Loucy (cell line): ENCODE measurements around the gene FHDC1.

Source experiments
- H2AFZ ChIP-seq: fragments of 200-600 bp; sonication (generic); 2 replicates; pipeline ENCODE4 v1.6.0; 2016; ENCODE audit warnings: antibody characterized with exemption, mild to moderate bottlenecking, low read length, moderate library complexity
- H3F3A ChIP-seq: fragments of 200-600 bp; 2 replicates; pipeline ENCODE4 v1.6.0; 2016; ENCODE audit warnings: antibody characterized with exemption, low read depth, mild to moderate bottlenecking
- H3K27me3 ChIP-seq: fragments of 200-600 bp; sonication (generic); 2 replicates; pipeline ENCODE4 v1.6.1; 2014; ENCODE audit warnings: low read length, mild to moderate bottlenecking; ENCODE audit not compliant: insufficient read depth, poor library complexity, severe bottlenecking
- H3K36me3 ChIP-seq: fragments of 200-600 bp; sonication (generic); 2 replicates; pipeline ENCODE4 v1.6.1; 2016; ENCODE audit warnings: low read length; ENCODE audit not compliant: insufficient read depth
- H3K4me1 ChIP-seq: fragments of 200-600 bp; sonication (generic); 2 replicates; pipeline ENCODE4 v1.5.1; 2014; ENCODE audit warnings: low read length, mild to moderate bottlenecking; ENCODE audit not compliant: insufficient read depth, poor library complexity, severe bottlenecking
- H3K4me2 ChIP-seq: fragments of 200-600 bp; sonication (generic); 2 replicates; pipeline ENCODE4 v1.6.0; 2014; ENCODE audit warnings: antibody characterized with exemption, low read length, low read depth, mild to moderate bottlenecking; ENCODE audit not compliant: poor library complexity, severe bottlenecking
- H3K4me3 ChIP-seq: fragments of 200-600 bp; sonication (generic); 2 replicates; pipeline ENCODE4 v1.5.1; 2014; ENCODE audit warnings: low read length, mild to moderate bottlenecking, mixed read lengths; ENCODE audit not compliant: poor library complexity, severe bottlenecking
- H3K79me2 ChIP-seq: fragments of 200-600 bp; sonication (generic); 2 replicates; pipeline ENCODE4 v1.6.1; 2014; ENCODE audit warnings: low read length; ENCODE audit not compliant: insufficient read depth
- H3K9ac ChIP-seq: fragments of 200-600 bp; sonication (generic); 2 replicates; pipeline ENCODE4 v1.6.0; 2014; ENCODE audit warnings: mild to moderate bottlenecking, low read depth, low read length, moderate library complexity; ENCODE audit not compliant: poor library complexity, severe bottlenecking
- H3K9me2 ChIP-seq: fragments of 200-600 bp; sonication (generic); replicated peaks from 2 replicates; pipeline ENCODE4 v1.6.1; 2016; ENCODE audit warnings: low read depth, low read length, mixed read lengths
- H3K9me3 ChIP-seq: fragments of 200-600 bp; sonication (generic); 2 replicates; pipeline ENCODE4 v1.6.1; 2014; ENCODE audit warnings: mild to moderate bottlenecking, antibody characterized with exemption, low read length, low read depth; ENCODE audit not compliant: insufficient read depth
- H4K20me1 ChIP-seq: fragments of 200-600 bp; sonication (generic); 2 replicates; pipeline ENCODE4 v1.6.0; 2014; ENCODE audit warnings: antibody characterized with exemption, low read length, mild to moderate bottlenecking; ENCODE audit not compliant: insufficient read depth, poor library complexity, severe bottlenecking
- EZH2phosphoT487 ChIP-seq: fragments of 200-600 bp; IDR thresholded peaks from 2 replicates; pipeline ENCODE4 v1.6.1; 2018; ENCODE audit warnings: antibody characterized with exemption, mild to moderate bottlenecking, moderate library complexity, borderline replicate concordance
- TF ChIP-seq, protein P1 (sequence below): fragments of 200-600 bp; sonication (generic); conservative IDR thresholded peaks from 2 replicates; pipeline ENCODE4 v1.5.1; 2014; ENCODE audit warnings: mild to moderate bottlenecking, antibody characterized with exemption, low read length

FHDC1 gene

GRCh38 chr4:152900395-152900794 is 35.7 kb upstream of the FHDC1 start:
- Histone ChIP-seq H3F3A (no peaks in the 10 kb centered on the region), H3K79me2 (no peaks in the 10 kb centered on the region), H3K9me3 (no peaks in the 10 kb centered on the region), H2AFZ (no peak overlapping the region), H3K36me3 (peaks cover 2% of the 10 kb centered on the region; the same call in 1 of the 2 replicates), H3K4me2 (no peak overlapping the region), H3K9ac (no peak overlapping the region), H3K4me1 (peaks cover 22% of the 10 kb centered on the region), H4K20me1 (no peaks in the 10 kb centered on the region), H3K27me3 (no peaks in the 10 kb centered on the region), H3K4me3 (no peak overlapping the region), H3K9me2 (no peaks in the 10 kb centered on the region)
- TF ChIP-seq EZH2phosphoT487 = no peak

DNA sequence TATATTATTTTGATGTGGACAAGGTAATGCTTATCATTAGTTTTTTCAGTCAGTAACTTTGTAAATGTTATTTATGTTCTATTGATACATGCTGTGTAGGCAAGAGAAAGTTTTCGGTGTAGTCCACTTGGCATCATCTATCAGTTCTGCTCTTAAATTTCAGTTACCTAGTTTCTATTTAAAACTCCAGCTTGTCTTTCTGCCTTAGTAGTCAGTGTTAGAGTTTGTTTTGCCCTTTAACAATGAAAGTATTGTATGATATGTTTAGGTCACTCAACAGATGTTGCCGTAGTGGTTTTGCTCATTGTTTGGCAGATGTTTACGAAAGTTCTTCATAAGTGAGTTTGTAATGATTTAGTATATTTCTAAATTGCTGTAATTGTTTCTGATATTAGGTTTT is 34.9 kb upstream of the FHDC1 start:
- H3K9ac ChIP-seq = no peak overlapping the region
- H2AFZ ChIP-seq = no peak overlapping the region
- no peaks in the 10 kb centered on the region for H3K9me3 ChIP-seq
- no peaks in the 10 kb centered on the region for H3K9me2 ChIP-seq
- no peak overlapping the region for H3K4me3 ChIP-seq
- TF ChIP-seq, protein P1, sequence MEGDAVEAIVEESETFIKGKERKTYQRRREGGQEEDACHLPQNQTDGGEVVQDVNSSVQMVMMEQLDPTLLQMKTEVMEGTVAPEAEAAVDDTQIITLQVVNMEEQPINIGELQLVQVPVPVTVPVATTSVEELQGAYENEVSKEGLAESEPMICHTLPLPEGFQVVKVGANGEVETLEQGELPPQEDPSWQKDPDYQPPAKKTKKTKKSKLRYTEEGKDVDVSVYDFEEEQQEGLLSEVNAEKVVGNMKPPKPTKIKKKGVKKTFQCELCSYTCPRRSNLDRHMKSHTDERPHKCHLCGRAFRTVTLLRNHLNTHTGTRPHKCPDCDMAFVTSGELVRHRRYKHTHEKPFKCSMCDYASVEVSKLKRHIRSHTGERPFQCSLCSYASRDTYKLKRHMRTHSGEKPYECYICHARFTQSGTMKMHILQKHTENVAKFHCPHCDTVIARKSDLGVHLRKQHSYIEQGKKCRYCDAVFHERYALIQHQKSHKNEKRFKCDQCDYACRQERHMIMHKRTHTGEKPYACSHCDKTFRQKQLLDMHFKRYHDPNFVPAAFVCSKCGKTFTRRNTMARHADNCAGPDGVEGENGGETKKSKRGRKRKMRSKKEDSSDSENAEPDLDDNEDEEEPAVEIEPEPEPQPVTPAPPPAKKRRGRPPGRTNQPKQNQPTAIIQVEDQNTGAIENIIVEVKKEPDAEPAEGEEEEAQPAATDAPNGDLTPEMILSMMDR = no peak
- TF ChIP-seq EZH2phosphoT487 = no peak
- no peak overlapping the region for H3K4me2 ChIP-seq
- H4K20me1 ChIP-seq = no peaks in the 10 kb centered on the region
- H3K4me1 ChIP-seq = peaks cover 20% of the 10 kb centered on the region
- no peaks in the 10 kb centered on the region for H3K27me3 ChIP-seq
- H3K79me2 ChIP-seq = no peaks in the 10 kb centered on the region
- H3K36me3 ChIP-seq = peaks cover 2% of the 10 kb centered on the region; the same call in 1 of the 2 replicates
- no peaks in the 10 kb centered on the region for H3F3A ChIP-seq

DNA sequence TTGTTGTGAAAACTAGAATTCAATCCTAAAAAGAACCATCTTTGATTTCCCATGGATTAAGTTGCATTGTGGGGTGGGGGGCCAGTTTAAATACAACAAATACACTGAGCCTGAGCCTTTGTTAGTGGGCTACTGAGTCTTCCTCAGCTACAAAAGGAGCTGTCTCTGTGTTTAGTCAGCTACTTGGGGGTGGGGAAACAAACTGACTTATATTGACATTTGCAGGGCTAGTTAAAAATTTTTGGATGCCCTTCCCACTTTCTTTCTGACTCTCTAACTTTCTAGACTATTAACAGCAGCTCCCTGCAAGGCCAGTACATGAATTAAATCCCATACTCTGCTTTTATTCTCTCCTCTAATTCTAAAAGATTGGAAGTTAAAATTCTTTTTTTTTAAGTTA is 32.5 kb upstream of the FHDC1 start:
- Histone ChIP-seq H3K4me2 (no peak overlapping the region), H2AFZ (no peak overlapping the region), H3K27me3 (no peaks in the 10 kb centered on the region), H3K9ac (no peak overlapping the region), H3K9me2 (no peaks in the 10 kb centered on the region), H4K20me1 (no peaks in the 10 kb centered on the region), H3K4me1 (no peaks in the 10 kb centered on the region), H3K9me3 (no peaks in the 10 kb centered on the region), H3K4me3 (no peak overlapping the region), H3K79me2 (no peaks in the 10 kb centered on the region), H3F3A (no peaks in the 10 kb centered on the region), H3K36me3 (peaks cover 2% of the 10 kb centered on the region; the same call in 1 of the 2 replicates)
- TF ChIP-seq, protein P1 = no peak
- no peak for TF ChIP-seq EZH2phosphoT487

DNA sequence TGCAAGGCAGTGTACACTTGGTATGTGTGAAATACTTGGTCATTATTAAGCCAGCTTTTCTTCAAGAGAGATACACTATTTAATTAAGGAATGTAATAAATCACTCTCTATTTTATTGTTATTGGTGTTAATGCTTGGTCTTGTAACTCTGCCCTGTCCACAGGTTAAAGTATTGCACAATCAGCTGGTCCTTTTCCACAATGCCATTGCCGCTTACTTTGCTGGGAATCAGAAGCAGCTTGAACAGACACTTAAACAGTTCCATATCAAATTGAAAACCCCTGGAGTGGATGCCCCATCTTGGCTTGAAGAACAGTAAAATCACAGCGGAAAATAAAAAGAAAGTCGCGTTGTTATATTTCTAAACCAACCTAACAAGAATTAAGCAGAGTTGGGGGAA is 26.2 kb upstream of the FHDC1 start:
- no peaks in the 10 kb centered on the region for H3K79me2 ChIP-seq
- H3K9me2 ChIP-seq = no peaks in the 10 kb centered on the region
- H3K36me3 ChIP-seq = peaks cover 10% of the 10 kb centered on the region; the same call in 1 of the 2 replicates
- no peak overlapping the region for H3K4me3 ChIP-seq
- no peak overlapping the region for H3K4me2 ChIP-seq
- H3F3A ChIP-seq = no peaks in the 10 kb centered on the region
- H2AFZ ChIP-seq = no peak overlapping the region
- no peaks in the 10 kb centered on the region for H4K20me1 ChIP-seq
- H3K27me3 ChIP-seq = no peaks in the 10 kb centered on the region
- no peak overlapping the region for H3K9ac ChIP-seq
- H3K9me3 ChIP-seq = no peaks in the 10 kb centered on the region
- H3K4me1 ChIP-seq = no peaks in the 10 kb centered on the region
- no peak for TF ChIP-seq EZH2phosphoT487
- TF ChIP-seq, protein P1 = no peak
